RKO (cell line): ENCODE measurements around the gene OTX1.
"Not testable (repeated sequence)": the region's sequence is repeated elsewhere in the genome, so short reads cannot be mapped to it uniquely, and the experiment has no call there.

Experiments used
- DNase-seq: peaks from one replicate; pipeline ENCODE4 v3.0.0-alpha.2; 2016; ENCODE audit warnings: low spot score

OTX1 gene

GRCh38 chr2:63058921-63059792 is 8.5 kb downstream of the OTX1 start:
- no peak for DNase-seq

GRCh38 chr2:63059793-63060471 is 9.3 kb downstream of the OTX1 start:
- DNase-seq: no peak

GRCh38 chr2:63060472-63060991 is 9.9 kb downstream of the OTX1 start:
- no peak for DNase-seq

GRCh38 chr2:63064197-63064596 is 13.6 kb downstream of the OTX1 start:
- DNase-seq: no peak

GRCh38 chr2:63064661-63065060 is 14.0 kb downstream of the OTX1 start:
- no peak for DNase-seq

GRCh38 chr2:63066265-63066664 is 15.6 kb downstream of the OTX1 start:
- DNase-seq: no peak

- DNase-seq: no peak
Observed at GRCh38 chr2:63066838-63067237, 16.2 kb downstream of the OTX1 start.

- no peak for DNase-seq
Observed at GRCh38 chr2:63071664-63072063, 21.0 kb downstream of the OTX1 start.

GRCh38 chr2:63073994-63074393 is 23.4 kb downstream of the OTX1 start:
- no peak for DNase-seq

GRCh38 chr2:63074399-63074798 is 23.8 kb downstream of the OTX1 start:
- DNase-seq: not testable (repeated sequence)

GRCh38 chr2:63078852-63079606 is 28.4 kb downstream of the OTX1 start:
- peak; percentile 11 for DNase-seq

- no peak for DNase-seq
Observed at GRCh38 chr2:63081404-63081803, 30.8 kb downstream of the OTX1 start.

GRCh38 chr2:63086687-63087086 is 36.1 kb downstream of the OTX1 start:
- no peak for DNase-seq

- DNase-seq: no peak
Observed at GRCh38 chr2:63092401-63092800, 41.8 kb downstream of the OTX1 start.

- no peak for DNase-seq
Observed at GRCh38 chr2:63092857-63093256, 42.2 kb downstream of the OTX1 start.

- DNase-seq: no peak
Observed at GRCh38 chr2:63093502-63093901, 42.9 kb downstream of the OTX1 start.

- no peak for DNase-seq
Observed at GRCh38 chr2:63096491-63096890, 45.9 kb downstream of the OTX1 start.

GRCh38 chr2:63099032-63099431 is 48.4 kb downstream of the OTX1 start:
- no peak for DNase-seq

- DNase-seq: no peak
Observed at GRCh38 chr2:63101954-63102353, 51.3 kb downstream of the OTX1 start.

- no peak for DNase-seq
Observed at GRCh38 chr2:63104482-63104881, 53.9 kb downstream of the OTX1 start.
